HG02798 (cell line): Measurements from ENCODE around the gene ISCA1.

Experiments
- ATAC-seq: cut with Tn5 transposase; IDR thresholded peaks from one replicate; pipeline ENCODE4 v1.9.1; 2021; ENCODE audit warnings: mild to moderate bottlenecking; ENCODE audit not compliant: unreplicated experiment, poor library complexity

Gene ISCA1

DNA sequence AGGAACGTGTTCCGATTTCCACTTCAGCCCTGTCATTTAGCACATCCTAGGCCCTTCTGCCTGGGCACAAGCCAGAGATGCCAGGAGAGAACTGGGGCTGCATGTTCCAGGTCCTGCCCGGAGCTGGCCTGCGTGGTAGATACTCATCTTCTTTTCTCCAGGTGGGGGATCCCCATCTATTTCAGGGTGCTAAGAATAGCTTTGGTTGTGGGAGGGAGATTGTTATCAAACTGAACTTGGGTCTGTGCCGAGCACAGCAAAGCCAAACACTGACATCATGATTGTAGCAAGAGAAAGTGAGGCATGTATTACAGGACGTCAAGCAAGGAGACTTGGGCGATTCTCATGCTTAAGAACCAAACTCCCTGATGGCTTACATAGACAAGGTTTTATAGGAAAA is 41.1 kb downstream of the ISCA1 start:
- no peak for ATAC-seq

DNA sequence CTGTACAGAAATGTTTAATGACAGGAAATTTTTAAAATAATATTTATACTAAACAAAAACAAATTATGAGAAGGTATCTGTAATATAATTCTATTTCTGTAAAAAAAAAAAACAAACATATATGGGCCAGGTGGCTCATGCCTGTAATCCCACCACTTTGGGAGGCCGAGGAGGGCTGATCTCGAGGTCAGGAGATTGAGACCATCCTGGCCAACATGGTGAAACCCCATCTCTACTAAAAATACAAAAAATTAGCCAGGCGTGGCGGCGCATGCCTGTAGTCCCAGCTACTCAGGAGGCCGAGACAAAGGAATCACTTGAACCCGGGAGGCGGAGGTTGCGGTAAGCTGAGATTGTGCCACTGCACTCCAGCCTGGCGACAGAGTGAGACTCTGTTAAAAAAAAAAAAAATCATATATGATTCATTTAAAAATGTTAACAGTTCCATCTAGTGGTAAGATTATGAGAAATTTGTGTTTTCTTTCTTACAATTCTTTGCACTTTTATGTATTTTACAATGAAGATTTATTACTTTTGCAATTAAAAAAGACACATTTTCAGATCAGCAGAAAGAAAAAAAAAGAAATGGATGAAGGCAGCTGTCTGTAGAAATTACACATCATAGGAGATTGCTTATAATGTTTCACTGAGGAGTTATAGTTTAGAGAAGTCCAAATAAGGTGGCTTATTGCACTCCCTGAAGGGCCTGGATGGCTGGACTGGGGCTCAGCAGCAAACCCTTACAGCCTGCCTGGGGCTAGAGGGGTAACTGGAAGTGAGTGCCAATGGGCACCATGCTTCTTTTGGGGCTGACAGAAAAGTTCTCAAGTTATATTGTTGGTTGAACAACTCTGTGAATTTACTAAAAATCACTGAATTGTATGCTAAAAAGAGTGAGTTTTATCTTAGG is 43.2 kb downstream of the ISCA1 start:
- no peak for ATAC-seq

DNA sequence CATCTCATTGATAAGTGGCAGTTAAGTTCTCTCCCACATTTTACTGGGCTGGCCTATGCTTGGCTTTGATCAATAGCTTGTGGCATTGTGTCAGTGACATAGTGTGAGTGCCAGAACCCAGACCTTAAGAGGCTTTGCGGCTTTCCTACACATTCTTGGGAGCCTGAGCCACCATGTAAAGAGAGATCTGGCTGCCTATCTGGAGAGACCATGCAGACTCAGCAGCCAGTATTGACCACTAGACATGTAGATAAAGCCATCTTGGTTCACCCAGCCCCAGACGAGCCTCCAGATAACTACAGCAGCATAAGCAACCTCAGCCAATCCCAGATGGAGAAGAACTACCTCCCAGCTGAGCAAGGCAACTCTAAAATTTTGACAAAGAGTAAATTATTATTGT is 51.5 kb downstream of the ISCA1 start:
- ATAC-seq = no peak

DNA sequence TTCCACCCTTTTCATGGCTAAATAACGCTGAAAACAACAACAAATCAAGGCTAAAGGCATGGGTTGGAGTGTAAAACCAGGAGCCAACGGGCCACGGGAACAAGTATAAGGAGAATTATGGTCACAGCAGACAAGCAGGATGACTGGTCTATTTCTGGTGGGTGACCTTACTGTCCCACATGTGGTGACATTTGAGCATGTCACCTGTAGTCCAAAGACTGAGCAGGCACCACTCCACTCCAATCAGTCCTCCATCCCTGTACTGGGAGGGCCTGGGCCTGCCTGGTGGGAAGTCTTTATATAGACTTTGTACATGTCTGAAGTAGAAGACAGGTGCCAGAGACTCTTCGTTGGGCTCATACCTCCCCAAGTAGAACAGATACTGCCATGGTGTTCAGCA is 59.7 kb downstream of the ISCA1 start:
- no peak for ATAC-seq

DNA sequence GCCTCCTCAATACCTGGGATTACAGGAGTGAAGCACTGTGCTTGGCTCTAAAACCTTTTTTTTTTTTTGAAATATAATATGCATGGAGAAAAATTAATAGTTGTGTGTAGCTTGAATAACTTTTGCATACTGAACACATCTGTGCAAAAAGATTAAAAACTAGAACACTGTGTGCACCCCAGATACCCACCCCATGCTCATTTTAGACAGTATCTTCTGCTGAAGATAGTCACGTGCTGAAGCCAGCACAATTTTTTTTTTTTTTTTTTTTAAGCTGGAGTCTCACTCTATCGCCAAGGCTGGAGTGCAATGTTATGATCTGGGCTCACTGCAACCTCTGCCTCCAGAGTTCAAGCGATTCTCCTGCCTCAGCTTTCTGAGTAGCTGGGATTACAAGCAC is 62.7 kb downstream of the ISCA1 start:
- no peak for ATAC-seq

DNA sequence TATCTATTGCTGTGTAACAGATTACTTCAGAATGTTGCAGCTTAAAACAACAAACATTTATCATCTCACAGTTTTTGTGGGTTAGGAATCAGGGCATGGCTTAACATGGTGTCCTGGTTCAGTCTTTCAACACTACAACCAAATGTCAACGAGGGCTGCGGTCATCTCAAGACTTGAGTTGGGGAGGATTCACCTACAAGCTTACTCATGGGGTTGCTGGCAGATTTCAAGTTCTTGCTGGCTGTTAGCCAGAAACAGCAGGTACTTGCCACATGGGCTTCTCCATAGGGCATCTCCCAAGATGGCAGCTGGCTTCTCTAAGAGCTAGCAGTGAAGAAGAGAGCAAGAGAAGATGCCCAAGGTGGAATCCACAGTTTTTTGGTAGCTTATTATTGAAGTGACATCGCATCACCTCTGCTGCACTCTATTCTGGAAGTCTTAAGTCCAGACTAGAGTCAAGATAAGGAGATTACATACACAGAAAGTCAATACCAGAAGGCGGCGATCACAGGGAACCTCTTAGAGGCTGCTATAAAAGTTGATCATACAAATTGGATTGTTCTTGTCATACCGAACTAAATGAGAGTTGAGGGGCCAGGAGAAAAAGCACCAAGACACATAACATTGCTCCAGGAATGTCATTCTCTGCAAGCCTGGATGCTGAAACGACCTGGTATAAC is 65.1 kb downstream of the ISCA1 start:
- no peak for ATAC-seq
